PC-9 (cell line): ENCODE measurements around the gene DCLK2.

Experiments
- EZH2 ChIP-seq: fragments of 200-600 bp; sonication (generic); IDR thresholded peaks from 2 replicates; pipeline ENCODE4 v1.8.0; 2017; ENCODE audit warnings: antibody characterized with exemption, low read depth
- TF ChIP-seq, protein P1 (sequence below): fragments of 200-600 bp; sonication (generic); conservative IDR thresholded peaks from 2 replicates; pipeline ENCODE4 v1.6.1; 2017; ENCODE audit warnings: mixed run types, antibody characterized with exemption, mild to moderate bottlenecking, moderate library complexity

DNA sequence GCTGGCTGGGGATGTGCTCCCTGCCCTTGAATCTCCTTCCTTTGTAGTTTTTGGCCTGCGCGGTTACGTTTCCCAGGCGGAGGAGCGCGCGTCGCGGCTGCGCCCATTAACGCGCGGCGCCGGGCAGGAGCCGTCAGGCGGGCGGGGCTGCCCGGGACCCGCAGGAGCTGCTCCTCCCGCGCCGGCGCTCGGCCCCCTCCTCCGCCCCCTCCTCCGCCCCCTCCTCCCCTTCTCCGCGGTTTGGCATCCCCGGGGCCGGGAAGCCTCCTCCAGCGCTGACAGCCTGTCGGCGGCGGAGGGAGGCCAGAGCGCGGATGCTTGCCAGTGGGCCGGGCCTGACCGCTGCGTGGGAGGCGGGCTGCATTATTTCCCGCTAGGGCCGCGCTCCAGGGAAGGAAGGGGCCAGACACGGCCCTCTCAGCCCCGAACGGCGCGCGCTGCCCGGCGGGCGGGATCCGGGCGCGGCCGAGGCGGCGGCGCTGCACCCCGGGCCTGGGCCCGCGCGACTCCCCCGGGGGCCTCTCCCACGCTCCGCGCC lies at the start of gene DCLK2:
- TF ChIP-seq, protein P1, sequence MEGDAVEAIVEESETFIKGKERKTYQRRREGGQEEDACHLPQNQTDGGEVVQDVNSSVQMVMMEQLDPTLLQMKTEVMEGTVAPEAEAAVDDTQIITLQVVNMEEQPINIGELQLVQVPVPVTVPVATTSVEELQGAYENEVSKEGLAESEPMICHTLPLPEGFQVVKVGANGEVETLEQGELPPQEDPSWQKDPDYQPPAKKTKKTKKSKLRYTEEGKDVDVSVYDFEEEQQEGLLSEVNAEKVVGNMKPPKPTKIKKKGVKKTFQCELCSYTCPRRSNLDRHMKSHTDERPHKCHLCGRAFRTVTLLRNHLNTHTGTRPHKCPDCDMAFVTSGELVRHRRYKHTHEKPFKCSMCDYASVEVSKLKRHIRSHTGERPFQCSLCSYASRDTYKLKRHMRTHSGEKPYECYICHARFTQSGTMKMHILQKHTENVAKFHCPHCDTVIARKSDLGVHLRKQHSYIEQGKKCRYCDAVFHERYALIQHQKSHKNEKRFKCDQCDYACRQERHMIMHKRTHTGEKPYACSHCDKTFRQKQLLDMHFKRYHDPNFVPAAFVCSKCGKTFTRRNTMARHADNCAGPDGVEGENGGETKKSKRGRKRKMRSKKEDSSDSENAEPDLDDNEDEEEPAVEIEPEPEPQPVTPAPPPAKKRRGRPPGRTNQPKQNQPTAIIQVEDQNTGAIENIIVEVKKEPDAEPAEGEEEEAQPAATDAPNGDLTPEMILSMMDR, result no peak
- TF ChIP-seq EZH2, result no peak
